Subcutaneous abdominal adipose tissue (tissue), 5 donors: ENCODE data around the gene SHOC2.

Experiments used
- H3K27ac ChIP-seq: one replicate; pipeline ENCODE4 v1.7.0; 2013; ENCODE audit warnings: low read depth, mild to moderate bottlenecking, inconsistent platforms, low read length, moderate library complexity
- H3K27me3 ChIP-seq, 5 donors: one replicate each; pipeline ENCODE4 v1.7.0; 2013; ENCODE audit warnings: low read length in 5 of 5, inconsistent platforms in 1 of 5; ENCODE audit not compliant: control insufficient read depth in 5 of 5, insufficient read depth in 4 of 5
- H3K36me3 ChIP-seq, 5 donors: one replicate each; pipeline ENCODE4 v1.7.0; 2013; ENCODE audit warnings: low read length in 5 of 5; ENCODE audit not compliant: control insufficient read depth in 5 of 5, insufficient read depth in 5 of 5
- H3K4me1 ChIP-seq, 5 donors: one replicate each; pipeline ENCODE4 v1.7.0; 2013; ENCODE audit warnings: low read length in 5 of 5, mild to moderate bottlenecking in 3 of 5, moderate library complexity in 1 of 5; ENCODE audit not compliant: control insufficient read depth in 5 of 5, insufficient read depth in 5 of 5
- H3K4me3 ChIP-seq, 5 donors: one replicate each; pipeline ENCODE4 v1.7.0; 2013; ENCODE audit warnings: low read length in 5 of 5, low read depth in 1 of 5
- H3K9ac ChIP-seq, 5 donors: one replicate each; pipeline ENCODE4 v1.7.0; 2013; ENCODE audit warnings: low read length in 5 of 5, mild to moderate bottlenecking in 4 of 5, moderate library complexity in 3 of 5
- H3K9me3 ChIP-seq, 5 donors: one replicate each; pipeline ENCODE4 v1.7.0; 2013; ENCODE audit warnings: low read length in 5 of 5; ENCODE audit not compliant: control insufficient read depth in 5 of 5
- donor health status: healthy.
- donor health status: healthy.
- donor health status: healthy.
- donor health status: healthy.
- donor health status: healthy.

SHOC2 gene

GRCh38 chr10:110977662-110978061, 58.3 kb downstream of the SHOC2 start:
- no peak overlapping the region for H3K9ac ChIP-seq
- no peaks in the 10 kb centered on the region for H3K27me3 ChIP-seq
- H3K4me1 ChIP-seq, result peaks cover 0 to 4% (median 0%) of the 10 kb centered on the region in 5 donors
- H3K36me3 ChIP-seq, result peaks cover 0 to 2% (median 0%) of the 10 kb centered on the region in 5 donors
- no peaks in the 10 kb centered on the region for H3K9me3 ChIP-seq
- no peak overlapping the region for H3K27ac ChIP-seq
- no peak overlapping the region for H3K4me3 ChIP-seq

- H3K4me3 ChIP-seq, result no peak overlapping the region
- H3K9me3 ChIP-seq, result no peaks in the 10 kb centered on the region
- no peak overlapping the region for H3K9ac ChIP-seq
- no peaks in the 10 kb centered on the region for H3K27me3 ChIP-seq
- peaks cover 0 to 2% (median 0%) of the 10 kb centered on the region in 5 donors for H3K36me3 ChIP-seq
- no peak overlapping the region for H3K27ac ChIP-seq
- H3K4me1 ChIP-seq, result peaks cover 0 to 4% (median 0%) of the 10 kb centered on the region in 5 donors
Observed at GRCh38 chr10:110978204-110978603, 58.8 kb downstream of the SHOC2 start.

GRCh38 chr10:110979611-110980010, 60.2 kb downstream of the SHOC2 start:
- H3K27ac ChIP-seq, result no peak overlapping the region
- H3K36me3 ChIP-seq, result peaks cover 0 to 2% (median 0%) of the 10 kb centered on the region in 5 donors
- H3K27me3 ChIP-seq, result no peaks in the 10 kb centered on the region

GRCh38 chr10:110980807-110981206, 61.4 kb downstream of the SHOC2 start:
- H3K27me3 ChIP-seq, result no peaks in the 10 kb centered on the region
- H3K9ac ChIP-seq, result no peak overlapping the region
- no peaks in the 10 kb centered on the region for H3K9me3 ChIP-seq
- H3K27ac ChIP-seq, result no peak overlapping the region
- no peak overlapping the region for H3K4me3 ChIP-seq
- H3K4me1 ChIP-seq, result peaks cover 0 to 4% (median 0%) of the 10 kb centered on the region in 5 donors
- peaks cover 0 to 2% (median 0%) of the 10 kb centered on the region in 5 donors for H3K36me3 ChIP-seq

More at GRCh38 chr10:110979611-110980010, 60.2 kb downstream of the SHOC2 start:
- Histone ChIP-seq H3K9ac (no peak overlapping the region), H3K4me1 (peaks cover 0 to 4% (median 0%) of the 10 kb centered on the region in 5 donors), H3K9me3 (no peaks in the 10 kb centered on the region), H3K4me3 (no peak overlapping the region)

GRCh38 chr10:110983466-110983865, 64.1 kb downstream of the SHOC2 start:
- no peaks in the 10 kb centered on the region for H3K9me3 ChIP-seq
- no peak overlapping the region for H3K27ac ChIP-seq
- no peak overlapping the region for H3K9ac ChIP-seq
- peaks cover 0 to 4% (median 3%) of the 10 kb centered on the region in 5 donors for H3K4me1 ChIP-seq
- peaks cover 0 to 2% (median 0%) of the 10 kb centered on the region in 5 donors for H3K36me3 ChIP-seq
- H3K27me3 ChIP-seq, result no peaks in the 10 kb centered on the region
- no peak overlapping the region for H3K4me3 ChIP-seq

- Histone ChIP-seq H3K9ac (no peak overlapping the region), H3K4me3 (no peak overlapping the region), H3K4me1 (peaks cover 0 to 3% (median 0%) of the 10 kb centered on the region in 5 donors)
Observed at GRCh38 chr10:110985497-110986275, 66.3 kb downstream of the SHOC2 start.

GRCh38 chr10:110989016-110989415, 69.6 kb downstream of the SHOC2 start:
- Histone ChIP-seq H3K27ac (no peak overlapping the region), H3K27me3 (no peaks in the 10 kb centered on the region), H3K9me3 (no peaks in the 10 kb centered on the region), H3K4me3 (no peak overlapping the region), H3K9ac (no peak overlapping the region), H3K4me1 (peaks cover 0 to 11% (median 0%) of the 10 kb centered on the region in 5 donors), H3K36me3 (peaks cover 0 to 2% (median 0%) of the 10 kb centered on the region in 5 donors)

More at GRCh38 chr10:110985497-110986275, 66.3 kb downstream of the SHOC2 start:
- no peaks in the 10 kb centered on the region for H3K27me3 ChIP-seq
- no peak overlapping the region for H3K27ac ChIP-seq
- H3K36me3 ChIP-seq, result peaks cover 0 to 2% (median 0%) of the 10 kb centered on the region in 5 donors
- no peaks in the 10 kb centered on the region for H3K9me3 ChIP-seq

GRCh38 chr10:110992006-110992800, 72.8 kb downstream of the SHOC2 start:
- no peaks in the 10 kb centered on the region for H3K27me3 ChIP-seq
- no peak overlapping the region for H3K4me3 ChIP-seq
- H3K4me1 ChIP-seq, result peaks cover 0 to 8% (median 0%) of the 10 kb centered on the region in 5 donors
- H3K27ac ChIP-seq, result no peak overlapping the region
- H3K36me3 ChIP-seq, result no peaks in the 10 kb centered on the region
- no peak overlapping the region for H3K9ac ChIP-seq
- no peaks in the 10 kb centered on the region for H3K9me3 ChIP-seq

GRCh38 chr10:110993024-110993693, 73.8 kb downstream of the SHOC2 start:
- no peaks in the 10 kb centered on the region for H3K36me3 ChIP-seq
- H3K9ac ChIP-seq, result no peak overlapping the region
- H3K4me3 ChIP-seq, result no peak overlapping the region
- no peak overlapping the region for H3K27ac ChIP-seq
- no peaks in the 10 kb centered on the region for H3K9me3 ChIP-seq
- no peaks in the 10 kb centered on the region for H3K27me3 ChIP-seq
- H3K4me1 ChIP-seq, result peaks cover 0 to 8% (median 0%) of the 10 kb centered on the region in 5 donors
